AML-193 (cell line): ENCODE measurements around the gene DDR2.
A peak's percentile ranks its signal among the peaks of the same experiment; 100 is the strongest.

Experiments
- DNase-seq, 2 experiments: peaks; one replicate each; lab custom pipeline; 2025; lab: John Stamatoyannopoulos, UW

Gene DDR2

GRCh38 chr1:162699366-162699765 is 67.1 kb downstream of the DDR2 start:
- DNase-seq = peak; percentile 4 to 6

GRCh38 chr1:162700131-162700530 is 67.9 kb downstream of the DDR2 start:
- no peak for DNase-seq

GRCh38 chr1:162701286-162701685 is 69.0 kb downstream of the DDR2 start:
- DNase-seq = no peak

- DNase-seq = no peak
These were observed 70.4 kb downstream of the DDR2 start for GRCh38 chr1:162702628-162703027.

GRCh38 chr1:162703708-162704107 is 71.4 kb downstream of the DDR2 start:
- DNase-seq = no peak

GRCh38 chr1:162704673-162705424 is 72.6 kb downstream of the DDR2 start:
- no peak for DNase-seq

GRCh38 chr1:162706003-162706402 is 73.7 kb downstream of the DDR2 start:
- DNase-seq = no peak

- DNase-seq = no peak
These were observed 74.3 kb downstream of the DDR2 start for GRCh38 chr1:162706606-162707005.

GRCh38 chr1:162708286-162708685 is 76.0 kb downstream of the DDR2 start:
- no peak for DNase-seq

- DNase-seq = no peak
These were observed 77.0 kb downstream of the DDR2 start for GRCh38 chr1:162709132-162709860.

- DNase-seq = no peak
These were observed 77.6 kb downstream of the DDR2 start for GRCh38 chr1:162709870-162710269.

GRCh38 chr1:162710345-162710744 is 78.1 kb downstream of the DDR2 start:
- no peak for DNase-seq

GRCh38 chr1:162710780-162711465 is 78.7 kb downstream of the DDR2 start:
- DNase-seq = no peak

- no peak for DNase-seq
These were observed 80.2 kb downstream of the DDR2 start for GRCh38 chr1:162712317-162713029.

GRCh38 chr1:162716123-162716522 is 83.9 kb downstream of the DDR2 start:
- DNase-seq = no peak

GRCh38 chr1:162716552-162716951 is 84.3 kb downstream of the DDR2 start:
- no peak for DNase-seq

- no peak for DNase-seq
These were observed 85.4 kb downstream of the DDR2 start for GRCh38 chr1:162717548-162718184.

- DNase-seq = no peak
These were observed 87.4 kb downstream of the DDR2 start for GRCh38 chr1:162719678-162720077.

- no peak for DNase-seq
These were observed 88.7 kb downstream of the DDR2 start for GRCh38 chr1:162720996-162721395.

- no peak for DNase-seq
These were observed 89.2 kb downstream of the DDR2 start for GRCh38 chr1:162721471-162721870.

- DNase-seq = no peak
These were observed 89.8 kb downstream of the DDR2 start for GRCh38 chr1:162722036-162722435.
